Liver (tissue), 9 donors: Measurements from ENCODE around the gene OGDHL. TPM values are rescaled to one million over a fixed set of nuclear protein-coding genes. Genes with fewer than 3 reads are reported as not detected.

Source experiments
- DNase-seq: peaks from one replicate; pipeline ENCODE4 v3.0.0-alpha.2; 2017; ENCODE audit warnings: low spot score
- H3K27ac ChIP-seq, 2 donors: one replicate each; pipeline ENCODE4 v1.7.0; 2013; ENCODE audit warnings: inconsistent platforms in 2 of 2, low read length in 2 of 2, control low read depth in 1 of 2, low read depth in 1 of 2, mild to moderate bottlenecking in 1 of 2
- H3K27me3 ChIP-seq, 4 donors: one replicate each; pipeline versions ENCODE4 v1.6.1 to v1.7.0; 2013; ENCODE audit warnings: low read length in 3 of 4, inconsistent platforms in 1 of 4, mild to moderate bottlenecking in 1 of 4, moderate library complexity in 1 of 4; ENCODE audit not compliant: control insufficient read depth in 4 of 4, insufficient read depth in 4 of 4
- H3K36me3 ChIP-seq, 4 donors: one replicate each; pipeline versions ENCODE4 v1.6.1 to v1.7.0; 2013; ENCODE audit warnings: low read length in 3 of 4, mild to moderate bottlenecking in 3 of 4, low read depth in 1 of 4, moderate library complexity in 1 of 4; ENCODE audit not compliant: control insufficient read depth in 4 of 4, insufficient read depth in 3 of 4
- H3K4me1 ChIP-seq, 4 donors: one replicate each; pipeline versions ENCODE4 v1.6.1 to v1.7.0; 2013; ENCODE audit warnings: low read length in 3 of 4, mild to moderate bottlenecking in 3 of 4, moderate library complexity in 1 of 4; ENCODE audit not compliant: control insufficient read depth in 4 of 4, insufficient read depth in 4 of 4
- H3K4me3 ChIP-seq, 3 donors: one replicate each; pipeline versions ENCODE4 v1.6.1 to v1.7.0; 2013; ENCODE audit warnings: low read length in 3 of 3, control low read depth in 1 of 3, low read depth in 1 of 3, mild to moderate bottlenecking in 1 of 3
- H3K9ac ChIP-seq, 2 donors: one replicate each; pipeline ENCODE4 v1.7.0; 2013; ENCODE audit warnings: low read length in 2 of 2, mild to moderate bottlenecking in 2 of 2, moderate library complexity in 2 of 2, control low read depth in 1 of 2, low read depth in 1 of 2
- H3K9me3 ChIP-seq, 4 donors: one replicate each; pipeline versions ENCODE4 v1.6.1 to v1.7.0; 2013; ENCODE audit warnings: low read length in 3 of 4; ENCODE audit not compliant: control insufficient read depth in 4 of 4
- ATF3 ChIP-seq: IDR thresholded peaks from 2 replicates; pipeline ENCODE4 v1.6.1; 2016; ENCODE audit warnings: antibody characterized with exemption
- CTCF ChIP-seq: fragments of 150-350 bp; IDR thresholded peaks from 2 replicates; pipeline ENCODE4 v1.5.1; 2017; ENCODE audit warnings: improper control_type of control experiment, low read depth, low read length; ENCODE audit not compliant: missing input control
- EGR1 ChIP-seq, 2 donors: IDR thresholded peaks; 2 replicates each; pipeline ENCODE4 v1.6.1; 2016 to 2018; ENCODE audit warnings: antibody characterized with exemption in 2 of 2, low read depth in 2 of 2
- FOXA1 ChIP-seq: IDR thresholded peaks from 2 replicates; pipeline ENCODE4 v1.6.1; 2016; ENCODE audit warnings: antibody characterized with exemption
- FOXA2 ChIP-seq: IDR thresholded peaks from 2 replicates; pipeline ENCODE4 v1.6.1; 2016; ENCODE audit warnings: antibody characterized with exemption
- GABPA ChIP-seq, 2 donors: IDR thresholded peaks in 1 of 2; conservative IDR thresholded peaks in 1 of 2; 2 replicates each; pipeline ENCODE4 v1.6.1; 2016; ENCODE audit warnings: antibody characterized with exemption in 2 of 2, mild to moderate bottlenecking in 1 of 2, moderate library complexity in 1 of 2
- HNF4A ChIP-seq, 2 donors: conservative IDR thresholded peaks; 2 replicates each; pipeline ENCODE4 v1.6.1; 2016; ENCODE audit warnings: antibody characterized with exemption in 2 of 2, mild to moderate bottlenecking in 2 of 2
- HNF4G ChIP-seq: IDR thresholded peaks from 2 replicates; pipeline ENCODE4 v1.6.1; 2016; ENCODE audit warnings: antibody characterized with exemption
- JUND ChIP-seq, 2 donors: IDR thresholded peaks; 2 replicates each; pipeline ENCODE4 v1.6.1; 2016; ENCODE audit warnings: antibody characterized with exemption in 2 of 2
- MAX ChIP-seq: IDR thresholded peaks from 2 replicates; pipeline ENCODE4 v1.6.1; 2016; ENCODE audit warnings: antibody characterized with exemption
- NR2F2 ChIP-seq: IDR thresholded peaks from 2 replicates; pipeline ENCODE4 v1.6.1; 2016; ENCODE audit warnings: antibody characterized with exemption
- RAD21 ChIP-seq, 2 donors: IDR thresholded peaks; 2 replicates each; pipeline ENCODE4 v1.6.1; 2016; ENCODE audit warnings: antibody characterized with exemption in 2 of 2, mild to moderate bottlenecking in 2 of 2
- REST ChIP-seq: IDR thresholded peaks from 2 replicates; pipeline ENCODE4 v1.6.1; 2016; ENCODE audit warnings: antibody characterized with exemption, mild to moderate bottlenecking
- RXRA ChIP-seq, 2 donors: IDR thresholded peaks; 2 replicates each; pipeline ENCODE4 v1.6.1; 2017 to 2018; ENCODE audit warnings: antibody characterized with exemption in 2 of 2, mild to moderate bottlenecking in 1 of 2
- SP1 ChIP-seq: IDR thresholded peaks from 2 replicates; pipeline ENCODE4 v1.6.1; 2018; ENCODE audit warnings: antibody characterized with exemption, mild to moderate bottlenecking
- TAF1 ChIP-seq: conservative IDR thresholded peaks from 2 replicates; pipeline ENCODE4 v1.6.1; 2016; ENCODE audit warnings: antibody characterized with exemption, mild to moderate bottlenecking
- YY1 ChIP-seq: IDR thresholded peaks from 2 replicates; pipeline ENCODE4 v1.6.1; 2016; ENCODE audit warnings: antibody characterized with exemption, mild to moderate bottlenecking
- ZBTB33 ChIP-seq: IDR thresholded peaks from 2 replicates; pipeline ENCODE4 v1.6.1; 2016; ENCODE audit warnings: antibody characterized with exemption
- WGBS: extraction: QIAGEN DNeasy Blood & Tissue Kit; methylation state at CpG from one replicate; pipeline ENCODE4 v1.1.7; 2013; 5-methylcytosine and 5-hydroxymethylcytosine counted together
- polyA plus RNA-seq, 2 donors: library from polyadenylated mRNA; stranded (reverse) in 1 of 2; unstranded in 1 of 2; fragments of 200-250 nt in 1 of 2; fragments of >200 nt in 1 of 2; fragmentation: Nextera tagmentation in 1 of 2; extraction: Ambion mirVana in 1 of 2; gene quantifications; one replicate each; pipeline versions ENCODE4 v1.2.1 to v1.2.3, GENCODE V29; 2013 to 2015
- total RNA-seq, 2 donors: library from RNA; depleted of rRNA; stranded (reverse); fragments of >200 nt; gene quantifications; one replicate each; pipeline ENCODE4 v1.2.3, GENCODE V29; 2014
- donor health status: healthy.
- donor health status: healthy.
- donor health status: healthy.
- donor health status: healthy.
- donor health status: healthy.

Gene OGDHL
- total and polyA plus RNA-seq, 4 donors, result 5.2 to 67.9 (median 49.7) TPM

GRCh38 chr10:49751636-49752510, 10.2 kb downstream of the OGDHL start:
- peaks cover 15 to 58% (median 36%) of the 10 kb centered on the region in 4 donors for H3K36me3 ChIP-seq
- no peak for DNase-seq
- no peak overlapping the region for H3K9ac ChIP-seq
- WGBS, result 91% methylated on average over 20 of the region's 20 CpGs
- no peaks in the 10 kb centered on the region for H3K27me3 ChIP-seq
- TF ChIP-seq ATF3 (no peak), TAF1 (no peak), CTCF (no peak), FOXA1 (no peak), NR2F2 (no peak), FOXA2 (no peak), RAD21 (IDR thresholded peaks at IDR 0.05) (no peak), YY1 (no peak), EGR1 (IDR thresholded peaks at IDR 0.05; ENCODE audit: low read depth in 2 of 2) (no peak), REST (no peak), RXRA (IDR thresholded peaks at IDR 0.05) (no peak), MAX (no peak), JUND (IDR thresholded peaks at IDR 0.05) (no peak), ZBTB33 (no peak), HNF4G (no peak), HNF4A (conservative IDR thresholded peaks at IDR 0.05) (no peak), GABPA (IDR thresholded peaks at IDR 0.05 in 1 of 2, conservative IDR thresholded peaks at IDR 0.05 in 1 of 2) (no peak), SP1 (no peak)
- H3K4me1 ChIP-seq, result no peaks in the 10 kb centered on the region
- no peak overlapping the region for H3K27ac ChIP-seq
- no peak overlapping the region for H3K4me3 ChIP-seq
- no peaks in the 10 kb centered on the region for H3K9me3 ChIP-seq
